ENCODE results near the gene TMPRSS11A. TPM values are rescaled to one million over a fixed set of nuclear protein-coding genes. Genes with fewer than 3 reads are reported as not detected.

Gene TMPRSS11A
- polyA plus RNA-seq, 6 donors from 2014 or later = not detected

DNA sequence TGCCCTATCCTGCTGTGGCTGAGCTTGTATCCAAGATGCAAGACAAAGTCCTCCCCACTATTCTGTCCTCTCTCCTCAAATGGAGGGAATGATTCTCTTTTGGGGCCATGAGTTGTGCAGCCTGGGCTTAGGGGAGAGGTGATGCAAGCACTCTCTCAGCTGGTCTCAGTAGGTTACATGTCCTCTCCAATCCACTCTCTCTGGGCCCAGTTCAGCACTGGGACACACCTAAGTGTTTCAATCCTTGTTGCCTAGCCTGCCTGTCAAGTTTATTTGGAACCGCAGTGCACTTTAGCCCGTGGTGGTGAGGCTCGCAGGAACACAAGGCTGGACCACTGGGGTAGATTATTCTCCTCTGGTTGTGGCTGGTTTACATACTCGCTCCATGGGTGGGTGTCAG lies 55.6 kb downstream of the TMPRSS11A start:
- Mint-ChIP-seq H3K27me3 (peaks cover 0 to under 1% (median 0%) of the 10 kb centered on the region in 3 donors), H3K36me3 (peaks cover 0 to 12% of the 10 kb centered on the region in 2 donors), H3K27ac (no peak overlapping the region), H3K4me3 (no peak overlapping the region), H3K9me3 (peaks cover 0 to 14% (median 6%) of the 10 kb centered on the region in 7 donors), H3K4me1 (no peaks in the 10 kb centered on the region)
- no peak for ATAC-seq (ENCODE audit: low read depth in 2 of 2)
- DNase-seq = no peak

DNA sequence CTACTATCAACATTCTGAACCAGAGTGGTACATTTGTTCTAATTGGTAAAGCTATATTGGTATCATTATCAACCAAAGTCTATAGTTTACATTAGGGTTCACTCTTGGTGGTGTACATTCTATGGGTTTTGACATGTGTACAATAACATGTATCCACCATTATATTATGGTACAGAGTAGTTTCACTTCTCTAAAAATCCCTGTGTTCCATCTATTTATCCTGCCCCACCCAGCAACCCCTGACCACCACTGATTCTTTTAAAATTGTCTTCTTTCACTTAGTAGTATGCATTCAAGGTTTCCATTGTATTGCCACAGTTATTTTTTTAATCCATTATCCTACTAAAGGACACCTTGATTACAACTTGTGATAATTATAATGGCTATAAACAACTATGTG lies 64.2 kb downstream of the TMPRSS11A start:
- no peak overlapping the region for H3K27ac Mint-ChIP-seq
- DNase-seq (no peak), ATAC-seq (ENCODE audit: low read depth in 2 of 2) (peak in 1 of 2 donors; percentile 27)
- no peak overlapping the region for H3K4me3 Mint-ChIP-seq
- no peaks in the 10 kb centered on the region for H3K27me3 Mint-ChIP-seq
- H3K9me3 Mint-ChIP-seq = peaks cover 0 to 9% (median 6%) of the 10 kb centered on the region in 7 donors
- no peaks in the 10 kb centered on the region for H3K36me3 Mint-ChIP-seq
- peaks cover 4 to 6% (median 5%) of the 10 kb centered on the region in 3 donors for H3K4me1 Mint-ChIP-seq

DNA sequence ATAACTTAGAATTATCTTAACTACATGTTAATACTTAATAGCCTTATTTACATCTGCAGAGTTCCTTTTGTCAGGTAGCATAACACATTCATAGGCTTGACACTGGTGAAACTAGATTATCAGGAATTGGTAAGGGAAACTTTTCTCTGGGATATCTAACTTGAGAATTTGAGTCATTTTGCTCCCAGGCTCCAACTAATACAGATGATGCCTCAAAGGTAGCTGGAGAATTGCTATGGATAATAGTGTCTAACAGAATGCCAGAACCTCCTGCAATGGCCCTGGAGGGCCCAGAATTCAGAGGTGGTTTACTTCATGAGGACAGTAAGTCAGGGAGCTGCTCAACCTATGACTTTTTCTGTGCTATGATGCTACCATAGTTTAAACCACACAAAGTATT lies 65.6 kb downstream of the TMPRSS11A start:
- H3K27me3 Mint-ChIP-seq = no peaks in the 10 kb centered on the region
- H3K4me3 Mint-ChIP-seq = no peak overlapping the region
- DNase-seq (no peak), ATAC-seq (ENCODE audit: low read depth in 2 of 2) (no peak)
- no peaks in the 10 kb centered on the region for H3K36me3 Mint-ChIP-seq
- H3K27ac Mint-ChIP-seq = no peak overlapping the region
- peaks cover 0 to 9% (median 6%) of the 10 kb centered on the region in 7 donors for H3K9me3 Mint-ChIP-seq
- peaks cover 4 to 6% (median 5%) of the 10 kb centered on the region in 3 donors for H3K4me1 Mint-ChIP-seq

DNA sequence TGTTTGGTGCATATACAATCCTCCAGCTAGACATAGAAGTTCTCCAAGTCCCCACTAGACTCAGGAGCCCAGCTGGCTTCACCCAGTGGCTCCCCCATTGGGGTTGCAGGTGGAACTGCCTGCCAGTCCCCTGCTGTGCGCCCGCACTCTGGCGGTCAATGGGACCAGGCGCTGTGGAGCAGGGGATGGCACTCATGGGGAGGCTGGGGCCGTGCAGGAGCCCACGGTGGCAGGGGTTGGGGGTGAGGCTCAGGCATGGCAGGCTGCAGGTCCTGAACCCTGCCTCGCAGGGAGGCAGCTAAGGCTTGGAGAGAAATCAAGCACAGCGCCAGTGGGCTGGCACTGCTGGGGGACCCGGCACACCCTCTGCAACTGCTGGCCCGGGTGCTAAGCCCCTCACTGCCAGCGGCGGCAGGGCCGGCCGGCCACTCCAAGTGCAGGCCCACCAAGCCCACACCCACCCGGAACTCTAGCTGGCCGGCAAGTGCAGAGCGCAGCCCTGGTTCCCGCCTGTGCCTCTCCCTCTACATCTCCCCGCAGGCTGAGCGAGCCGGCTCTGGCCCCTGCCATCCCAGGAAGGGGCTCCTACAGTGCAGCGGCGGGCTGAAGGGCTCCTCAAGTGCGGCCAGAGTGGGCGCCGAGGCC lies 66.8 kb downstream of the TMPRSS11A start:
- ATAC-seq (ENCODE audit: low read depth in 2 of 2) (no peak), DNase-seq (no peak)
- Mint-ChIP-seq H3K4me1 (peaks cover 4 to 6% (median 5%) of the 10 kb centered on the region in 3 donors), H3K9me3 (peaks cover 0 to 9% (median 6%) of the 10 kb centered on the region in 7 donors), H3K4me3 (peak overlapping the region in 1 of 8 donors; percentile 2), H3K27me3 (no peaks in the 10 kb centered on the region), H3K27ac (no peak overlapping the region), H3K36me3 (no peaks in the 10 kb centered on the region)

DNA sequence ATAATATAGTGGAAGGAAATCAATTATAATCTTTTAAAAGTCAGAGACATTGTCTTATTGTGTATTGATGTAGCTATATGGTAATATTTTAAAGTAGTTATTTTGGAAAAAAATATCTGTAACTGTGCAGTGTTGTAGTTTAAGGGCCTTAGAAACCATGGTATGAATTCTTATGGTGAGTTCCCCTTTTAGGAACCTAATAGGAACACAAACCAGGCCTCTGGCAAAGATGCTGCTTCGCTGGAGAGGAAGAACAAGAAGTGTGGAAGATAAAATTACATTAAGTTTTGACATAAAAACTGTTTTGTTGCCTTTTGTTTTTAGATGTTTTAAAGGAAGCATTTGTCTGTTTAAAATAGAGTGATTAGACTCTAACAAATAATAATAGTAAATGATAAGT lies 68.6 kb downstream of the TMPRSS11A start:
- H3K4me1 Mint-ChIP-seq = peaks cover 5 to 9% (median 6%) of the 10 kb centered on the region in 3 donors
- no peaks in the 10 kb centered on the region for H3K36me3 Mint-ChIP-seq
- no peak overlapping the region for H3K27ac Mint-ChIP-seq
- H3K9me3 Mint-ChIP-seq = peaks cover 0 to 9% (median 6%) of the 10 kb centered on the region in 7 donors
- H3K4me3 Mint-ChIP-seq = no peak overlapping the region
- H3K27me3 Mint-ChIP-seq = peaks cover 0 to 4% (median 0%) of the 10 kb centered on the region in 3 donors
- ATAC-seq (ENCODE audit: low read depth in 2 of 2) (no peak), DNase-seq (no peak)

DNA sequence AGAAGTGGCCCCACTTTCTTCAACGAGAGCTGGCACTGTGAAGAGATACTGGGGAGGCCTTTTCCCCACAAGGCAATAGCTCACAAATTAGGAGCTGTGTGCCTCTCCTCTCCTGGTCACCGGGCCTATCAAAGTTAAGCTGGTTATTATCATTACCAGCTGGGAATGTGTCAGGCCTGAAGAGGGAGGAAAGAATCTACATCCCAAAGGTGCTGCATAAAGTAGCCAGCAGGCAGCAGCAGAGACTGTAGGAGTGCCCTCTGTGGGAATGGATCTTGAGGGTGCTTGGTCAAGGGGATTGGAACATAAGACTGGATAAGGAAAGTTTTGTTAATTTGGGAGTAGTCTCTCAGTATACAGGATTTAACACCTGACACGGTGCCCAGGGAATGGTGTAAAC lies 70.4 kb downstream of the TMPRSS11A start:
- H3K4me3 Mint-ChIP-seq = no peak overlapping the region
- H3K27me3 Mint-ChIP-seq = peaks cover 0 to 4% (median 0%) of the 10 kb centered on the region in 3 donors
- H3K36me3 Mint-ChIP-seq = no peaks in the 10 kb centered on the region
- H3K9me3 Mint-ChIP-seq = peaks cover 0 to 9% (median 6%) of the 10 kb centered on the region in 7 donors
- H3K27ac Mint-ChIP-seq = no peak overlapping the region
- DNase-seq (no peak), ATAC-seq (ENCODE audit: low read depth in 2 of 2) (no peak)
- H3K4me1 Mint-ChIP-seq = peaks cover 0 to 6% (median 3%) of the 10 kb centered on the region in 3 donors

DNA sequence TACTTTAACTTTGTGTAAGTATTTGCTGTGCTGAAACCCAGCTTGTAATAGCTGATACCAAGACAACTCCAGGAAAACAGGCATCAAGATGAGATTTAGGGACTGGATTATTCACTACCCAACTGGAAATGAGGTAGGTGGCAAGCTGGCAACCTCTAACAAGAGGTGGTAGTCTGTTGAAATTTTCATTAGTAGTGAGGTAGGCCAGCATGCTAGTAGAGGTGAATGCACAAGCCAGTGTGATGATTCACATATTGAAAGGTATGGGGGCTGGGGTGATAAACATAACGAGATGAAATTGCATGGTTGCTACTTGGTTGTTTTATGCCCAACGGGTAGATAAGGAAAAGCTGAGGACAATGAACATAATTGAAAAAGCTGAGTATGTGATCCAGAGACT lies 71.0 kb downstream of the TMPRSS11A start:
- Mint-ChIP-seq H3K4me3 (no peak overlapping the region), H3K27me3 (peaks cover 0 to 4% (median 0%) of the 10 kb centered on the region in 3 donors), H3K4me1 (peaks cover 0 to 6% (median 3%) of the 10 kb centered on the region in 3 donors), H3K36me3 (no peaks in the 10 kb centered on the region), H3K9me3 (peaks cover 0 to 9% (median 6%) of the 10 kb centered on the region in 7 donors), H3K27ac (no peak overlapping the region)
- no peak for ATAC-seq (ENCODE audit: low read depth in 2 of 2)
- no peak for DNase-seq

DNA sequence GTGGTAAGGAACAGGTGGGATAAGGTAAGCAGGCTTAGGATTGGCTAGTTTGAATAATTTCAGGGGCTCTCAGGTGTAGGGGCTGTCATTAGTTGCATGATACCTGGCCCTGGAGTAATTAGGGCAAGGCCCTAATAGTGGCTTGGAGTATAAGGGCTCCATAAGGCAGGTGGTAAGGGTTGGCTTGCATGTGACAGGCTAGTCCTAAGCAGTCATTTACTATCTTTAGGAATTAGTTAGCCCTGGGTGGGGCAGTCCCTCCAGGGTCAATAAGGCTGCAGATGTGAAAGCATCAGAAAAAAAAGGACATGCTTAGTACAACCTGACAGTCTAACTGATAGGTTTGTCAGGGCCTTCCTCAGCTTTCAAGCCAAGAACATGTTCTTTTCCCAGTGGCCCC lies 71.6 kb downstream of the TMPRSS11A start:
- H3K27ac Mint-ChIP-seq = no peak overlapping the region
- H3K27me3 Mint-ChIP-seq = peaks cover 0 to 4% (median 0%) of the 10 kb centered on the region in 3 donors
- no peak for ATAC-seq (ENCODE audit: low read depth in 2 of 2)
- no peaks in the 10 kb centered on the region for H3K36me3 Mint-ChIP-seq
- peaks cover 0 to 8% (median 6%) of the 10 kb centered on the region in 7 donors for H3K9me3 Mint-ChIP-seq
- no peak overlapping the region for H3K4me3 Mint-ChIP-seq
- no peak for DNase-seq
- H3K4me1 Mint-ChIP-seq = peaks cover 0 to 6% (median 3%) of the 10 kb centered on the region in 3 donors

DNA sequence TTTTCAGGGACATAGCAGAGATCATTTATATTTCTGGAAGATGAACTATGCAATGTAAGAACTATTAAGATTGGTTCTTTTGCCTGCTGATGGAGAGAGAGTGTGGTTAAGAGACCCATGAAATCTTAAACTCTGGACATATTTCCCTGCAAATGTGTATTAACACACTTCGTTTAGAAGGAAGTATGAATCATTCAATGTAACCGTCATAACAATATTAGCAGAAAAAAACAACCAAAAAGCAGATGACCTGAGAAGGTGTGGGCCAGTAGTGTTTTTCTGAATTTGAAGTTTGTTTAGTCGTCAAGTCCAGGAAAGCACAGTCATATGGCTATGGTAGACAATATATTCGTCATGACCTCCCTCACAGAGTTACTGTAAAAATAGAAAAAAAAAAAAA lies 77.0 kb downstream of the TMPRSS11A start:
- Mint-ChIP-seq H3K36me3 (no peaks in the 10 kb centered on the region), H3K4me3 (no peak overlapping the region), H3K9me3 (peaks cover 0 to 3% (median 0%) of the 10 kb centered on the region in 7 donors), H3K27me3 (peaks cover 0 to 4% (median 0%) of the 10 kb centered on the region in 3 donors), H3K4me1 (peaks cover 0 to 6% (median 0%) of the 10 kb centered on the region in 3 donors), H3K27ac (no peak overlapping the region)
- ATAC-seq (ENCODE audit: low read depth in 2 of 2) = no peak
- no peak for DNase-seq

DNA sequence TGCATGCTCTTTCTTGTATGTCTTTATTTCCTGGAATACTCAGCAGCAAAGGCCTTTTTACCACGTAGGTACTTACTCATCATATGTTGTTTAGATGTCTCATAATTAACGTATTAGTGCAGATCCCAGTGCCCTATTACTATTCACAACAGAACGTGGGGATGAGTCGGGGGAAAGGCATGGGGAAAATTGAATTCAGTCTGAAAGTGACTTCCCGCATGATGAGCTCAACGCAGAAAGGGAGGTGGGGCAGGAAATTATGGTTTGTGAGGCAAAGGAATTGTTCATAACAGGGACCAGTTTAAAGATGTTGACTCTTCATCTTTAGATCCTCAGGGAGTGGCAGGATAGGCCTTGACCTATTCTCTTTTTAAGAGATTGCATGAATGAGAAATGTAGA lies 77.5 kb downstream of the TMPRSS11A start:
- DNase-seq (no peak), ATAC-seq (ENCODE audit: low read depth in 2 of 2) (no peak)
- H3K4me1 Mint-ChIP-seq = peaks cover 0 to 6% (median 0%) of the 10 kb centered on the region in 3 donors
- no peak overlapping the region for H3K4me3 Mint-ChIP-seq
- peaks cover 0 to 4% (median 0%) of the 10 kb centered on the region in 3 donors for H3K27me3 Mint-ChIP-seq
- H3K36me3 Mint-ChIP-seq = no peaks in the 10 kb centered on the region
- H3K27ac Mint-ChIP-seq = no peak overlapping the region
- H3K9me3 Mint-ChIP-seq = peaks cover 0 to 3% (median 0%) of the 10 kb centered on the region in 7 donors

DNA sequence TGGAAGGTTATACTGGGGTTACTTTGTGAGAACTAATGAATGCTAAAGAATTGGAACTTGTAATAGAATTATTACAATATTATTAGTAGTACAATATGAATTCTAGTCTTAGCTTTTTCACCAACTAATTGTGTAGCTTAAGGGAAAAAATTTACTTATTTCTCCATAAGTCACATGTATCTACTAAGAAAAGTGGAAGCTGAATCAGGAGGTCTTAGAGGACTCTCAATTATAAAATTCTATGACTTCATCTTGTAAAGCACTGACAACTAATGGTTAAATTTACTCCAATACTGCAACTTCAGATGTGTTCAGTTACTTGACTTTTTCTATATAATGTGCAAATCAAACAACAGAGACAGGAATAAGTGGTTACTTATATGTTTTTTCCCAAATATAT lies 78.6 kb downstream of the TMPRSS11A start:
- Mint-ChIP-seq H3K4me3 (no peak overlapping the region), H3K4me1 (peaks cover 0 to 2% (median 0%) of the 10 kb centered on the region in 3 donors), H3K27me3 (peaks cover 0 to under 1% (median 0%) of the 10 kb centered on the region in 3 donors), H3K9me3 (peaks cover 0 to under 1% (median 0%) of the 10 kb centered on the region in 7 donors), H3K27ac (no peak overlapping the region), H3K36me3 (no peaks in the 10 kb centered on the region)
- DNase-seq (no peak), ATAC-seq (ENCODE audit: low read depth in 2 of 2) (no peak)

DNA sequence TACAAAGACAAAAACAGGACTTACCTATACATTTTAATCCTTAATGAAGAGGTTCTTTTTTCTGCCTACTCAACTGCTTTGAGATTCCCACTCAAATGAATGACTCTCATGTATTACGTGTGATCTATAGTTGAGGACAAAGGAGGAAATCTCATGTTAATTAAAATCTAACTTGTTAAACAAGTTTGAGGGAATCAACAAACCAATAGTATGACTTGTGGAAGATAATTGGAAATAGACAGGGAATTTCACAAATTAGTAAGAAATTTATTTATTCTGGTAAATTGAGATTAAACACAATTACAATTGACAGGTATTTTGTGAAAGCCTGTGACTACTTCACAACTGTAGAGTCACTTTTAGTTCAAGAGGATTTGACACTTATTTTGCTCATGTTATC lies 79.4 kb downstream of the TMPRSS11A start, which contains the start of gene TMPRSS11D:
TMPRSS11D (minus strand) TSS at position 101 of the 400 bp plus-strand sequence; CDS start at position 32, 69 bp downstream.
- Mint-ChIP-seq H3K36me3 (no peaks in the 10 kb centered on the region), H3K4me3 (no peak within 1 kb of the TSS)

DNA sequence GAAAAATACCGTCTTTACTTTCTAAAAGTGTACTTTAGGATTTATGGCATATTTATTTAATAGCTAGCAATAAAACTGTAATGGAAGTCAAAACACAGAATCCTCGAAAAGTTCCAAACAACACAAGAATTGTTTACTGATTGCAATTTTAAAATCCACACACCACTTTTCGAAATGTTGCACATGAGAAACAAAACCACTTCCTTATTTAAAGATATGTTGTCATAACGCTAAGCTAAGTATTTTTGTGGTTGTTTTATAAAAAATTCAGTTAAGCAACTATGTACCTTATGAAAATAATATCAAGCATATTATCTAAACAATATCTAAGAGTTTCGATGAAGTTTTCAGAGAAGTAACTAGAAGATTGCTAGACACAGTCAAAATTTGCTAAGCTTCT lies 79.8 kb downstream of the TMPRSS11A start:
- ATAC-seq (ENCODE audit: low read depth in 2 of 2) (no peak), DNase-seq (no peak)
- no peaks in the 10 kb centered on the region for H3K27me3 Mint-ChIP-seq
- H3K36me3 Mint-ChIP-seq = no peaks in the 10 kb centered on the region
- no peak overlapping the region for H3K4me3 Mint-ChIP-seq
- peaks cover 0 to 5% (median 0%) of the 10 kb centered on the region in 7 donors for H3K9me3 Mint-ChIP-seq
- H3K4me1 Mint-ChIP-seq = no peaks in the 10 kb centered on the region
- H3K27ac Mint-ChIP-seq = no peak overlapping the region

More for the DNA sequence above, 79.4 kb downstream of the TMPRSS11A start, which contains the start of gene TMPRSS11D:
- H3K27me3 Mint-ChIP-seq = no peaks in the 10 kb centered on the region
- ATAC-seq (ENCODE audit: low read depth in 2 of 2) (no peak), DNase-seq (no peak)
- peaks cover 0 to 5% (median 0%) of the 10 kb centered on the region in 7 donors for H3K9me3 Mint-ChIP-seq
- H3K4me1 Mint-ChIP-seq = no peaks in the 10 kb centered on the region
- peak within 1 kb of the TSS in 1 of 6 donors; percentile 1 for H3K27ac Mint-ChIP-seq
